T-helper 2 cell treated with Interferon-gamma antibody and Interleukin-4, amounts not matched to agents 5 μg/mL and 100 μg/mL, for 36 hours (primary cell): Measurements from ENCODE around the gene DSE.
A peak's percentile ranks its signal among the peaks of the same experiment; 100 is the strongest.

Experiments used
- DNase-seq: peaks from one replicate; pipeline ENCODE4 v3.0.0; 2021; ENCODE audit warnings: low spot score
- H3K27ac Mint-ChIP-seq: one replicate; pipeline ENCODE4 v1.8.0; 2021; ENCODE audit warnings: mild to moderate bottlenecking, mixed read lengths
- H3K27me3 Mint-ChIP-seq: one replicate; pipeline ENCODE4 v1.8.0; 2021; ENCODE audit warnings: low read depth, mixed read lengths
- H3K36me3 Mint-ChIP-seq: one replicate; pipeline ENCODE4 v1.8.0; 2021; ENCODE audit warnings: low read depth, mixed read lengths
- H3K4me1 Mint-ChIP-seq: one replicate; pipeline ENCODE4 v1.8.0; 2021; ENCODE audit warnings: low read depth, mixed read lengths
- H3K4me3 Mint-ChIP-seq: one replicate; pipeline ENCODE4 v1.8.0; 2022; ENCODE audit warnings: mild to moderate bottlenecking, moderate library complexity, mixed read lengths
- H3K9me3 Mint-ChIP-seq: one replicate; pipeline ENCODE4 v1.8.0; 2021; ENCODE audit warnings: mixed read lengths

Gene DSE

DNA sequence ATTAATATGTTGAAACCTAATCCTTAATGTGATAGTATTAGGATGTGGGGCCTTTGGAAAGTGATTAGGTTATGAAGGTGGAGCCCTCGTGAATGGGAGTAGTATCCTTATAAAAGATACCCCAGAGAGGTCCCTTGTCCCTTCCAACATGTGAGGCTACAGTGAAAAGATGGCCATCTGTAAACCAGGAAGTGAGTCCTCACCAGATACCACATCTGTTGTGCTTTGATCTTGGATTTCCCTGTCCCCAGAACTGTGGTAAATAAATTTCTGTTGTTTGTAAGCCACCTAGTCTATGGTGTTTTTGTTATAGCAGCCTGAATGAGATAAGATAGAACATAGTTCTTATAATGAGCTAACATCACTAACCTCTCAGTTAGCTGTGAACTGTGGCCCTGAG is 73.8 kb downstream of the DSE start:
- Mint-ChIP-seq H3K4me3 (no peak overlapping the region), H3K4me1 (peaks cover 24% of the 10 kb centered on the region), H3K36me3 (no peaks in the 10 kb centered on the region)

DNA sequence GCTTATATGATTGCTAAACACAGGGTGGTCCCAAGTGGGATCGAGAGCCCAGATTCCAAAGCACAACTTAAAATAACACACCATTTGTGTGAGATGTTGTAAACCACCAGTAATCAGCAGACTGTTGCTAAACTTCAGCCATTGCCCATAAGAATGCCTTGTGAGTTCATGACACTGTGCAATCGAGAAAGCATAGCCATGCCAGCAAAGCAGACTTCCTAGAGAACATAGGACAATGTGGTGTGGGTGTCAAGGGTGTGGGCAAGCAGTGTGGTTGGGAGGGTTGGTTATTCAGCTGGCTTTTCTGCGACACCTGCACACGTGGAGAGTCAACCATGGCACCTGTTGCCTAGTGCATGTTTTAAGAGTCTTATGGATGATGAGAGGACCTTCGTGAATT is 74.4 kb downstream of the DSE start:
- no peaks in the 10 kb centered on the region for H3K36me3 Mint-ChIP-seq
- H3K27me3 Mint-ChIP-seq: peaks cover 35% of the 10 kb centered on the region
- DNase-seq: no peak
- H3K4me1 Mint-ChIP-seq: peaks cover 24% of the 10 kb centered on the region
- no peaks in the 10 kb centered on the region for H3K9me3 Mint-ChIP-seq
- H3K4me3 Mint-ChIP-seq: no peak overlapping the region
- no peak overlapping the region for H3K27ac Mint-ChIP-seq

More for the DNA sequence above, 73.8 kb downstream of the DSE start:
- Mint-ChIP-seq H3K9me3 (no peaks in the 10 kb centered on the region), H3K27ac (no peak overlapping the region), H3K27me3 (peaks cover 39% of the 10 kb centered on the region)
- DNase-seq: no peak

GRCh38 chr6:116446399-116446798 is 75.7 kb downstream of the DSE start:
- Mint-ChIP-seq H3K36me3 (no peaks in the 10 kb centered on the region), H3K4me1 (peaks cover 31% of the 10 kb centered on the region), H3K27ac (no peak overlapping the region), H3K4me3 (no peak overlapping the region), H3K9me3 (no peaks in the 10 kb centered on the region), H3K27me3 (peaks cover 26% of the 10 kb centered on the region)
- DNase-seq: no peak

DNA sequence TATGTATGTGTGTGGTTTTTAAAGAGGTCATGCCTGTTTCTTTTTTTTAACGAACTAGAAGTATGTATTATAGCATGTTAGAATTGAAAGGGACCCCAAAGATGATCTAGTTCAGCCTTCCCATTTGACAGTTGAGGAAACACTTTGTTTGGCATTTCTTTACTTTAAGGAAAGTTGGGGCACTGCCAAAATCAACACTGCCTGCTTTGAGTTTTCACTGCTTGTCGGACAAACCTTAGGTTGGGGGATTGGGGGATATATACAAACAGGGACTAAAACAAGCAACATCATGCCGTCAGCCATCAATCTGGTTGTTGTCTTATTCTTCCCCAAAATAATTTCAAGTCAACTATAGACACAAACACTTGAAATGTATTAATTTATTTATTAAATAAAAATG is 76.3 kb downstream of the DSE start:
- no peak overlapping the region for H3K4me3 Mint-ChIP-seq
- no peaks in the 10 kb centered on the region for H3K36me3 Mint-ChIP-seq
- DNase-seq: no peak
- no peaks in the 10 kb centered on the region for H3K9me3 Mint-ChIP-seq
- peaks cover 33% of the 10 kb centered on the region for H3K4me1 Mint-ChIP-seq
- no peak overlapping the region for H3K27ac Mint-ChIP-seq
- H3K27me3 Mint-ChIP-seq: peaks cover 22% of the 10 kb centered on the region

GRCh38 chr6:116447496-116448011 is 76.8 kb downstream of the DSE start:
- DNase-seq: no peak
- Mint-ChIP-seq H3K36me3 (no peaks in the 10 kb centered on the region), H3K27me3 (peaks cover 17% of the 10 kb centered on the region), H3K4me1 (peaks cover 33% of the 10 kb centered on the region), H3K27ac (no peak overlapping the region), H3K9me3 (no peaks in the 10 kb centered on the region), H3K4me3 (no peak overlapping the region)

DNA sequence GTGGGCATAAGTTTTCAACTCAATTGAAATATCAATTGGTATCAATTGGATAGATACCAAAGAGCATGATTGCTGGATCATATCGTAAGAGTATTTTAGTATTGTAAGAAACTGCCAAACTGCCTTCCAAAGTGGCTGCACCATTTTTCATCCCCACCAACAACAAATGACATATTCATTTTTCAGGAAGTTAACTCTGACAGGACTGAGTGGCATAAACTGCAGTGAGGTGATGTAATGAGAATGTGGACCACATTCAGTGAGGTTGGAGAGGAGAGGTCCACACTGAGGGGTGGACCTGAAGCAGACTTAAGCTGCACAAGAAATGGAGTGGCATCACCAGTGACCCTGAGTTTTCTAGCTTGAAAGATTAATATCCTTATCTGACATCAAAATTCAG is 78.8 kb downstream of the DSE start:
- H3K9me3 Mint-ChIP-seq: no peaks in the 10 kb centered on the region
- DNase-seq: no peak
- H3K27me3 Mint-ChIP-seq: peaks cover 27% of the 10 kb centered on the region
- no peak overlapping the region for H3K4me3 Mint-ChIP-seq
- no peak overlapping the region for H3K27ac Mint-ChIP-seq
- H3K4me1 Mint-ChIP-seq: peaks cover 30% of the 10 kb centered on the region
- no peaks in the 10 kb centered on the region for H3K36me3 Mint-ChIP-seq

DNA sequence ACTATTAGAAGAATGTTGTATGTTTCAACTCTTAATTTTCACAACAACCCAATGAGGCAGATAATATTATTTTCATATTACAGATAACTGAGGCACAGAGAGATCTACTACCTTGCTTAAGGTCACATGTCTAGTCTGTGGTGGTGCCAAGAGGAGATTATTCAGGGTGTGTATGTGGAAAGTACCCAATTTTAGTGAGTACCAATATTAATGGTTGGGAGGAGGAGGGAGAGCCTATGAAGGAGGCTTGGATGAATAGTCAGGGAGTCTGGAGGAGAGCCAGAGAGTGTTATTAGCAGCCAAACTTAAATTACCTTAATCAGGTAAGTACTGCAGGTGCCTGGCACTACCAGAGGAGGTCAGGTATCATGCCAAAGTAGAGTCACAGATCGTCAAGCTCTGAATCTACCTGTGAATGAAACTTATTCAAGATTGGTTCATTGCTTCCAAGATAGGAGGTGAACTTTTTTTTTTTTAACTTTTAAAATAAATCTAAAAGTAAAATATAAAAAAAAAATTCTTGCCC is 79.5 kb downstream of the DSE start:
- Mint-ChIP-seq H3K27me3 (peaks cover 29% of the 10 kb centered on the region), H3K27ac (no peak overlapping the region)
- DNase-seq: no peak

GRCh38 chr6:116450769-116451740 is 80.3 kb downstream of the DSE start:
- Mint-ChIP-seq H3K27me3 (peaks cover 29% of the 10 kb centered on the region), H3K4me3 (no peak overlapping the region), H3K27ac (no peak overlapping the region), H3K9me3 (no peaks in the 10 kb centered on the region), H3K4me1 (peaks cover 24% of the 10 kb centered on the region), H3K36me3 (no peaks in the 10 kb centered on the region)
- DNase-seq: no peak

More for the DNA sequence above, 79.5 kb downstream of the DSE start:
- Mint-ChIP-seq H3K9me3 (no peaks in the 10 kb centered on the region), H3K36me3 (no peaks in the 10 kb centered on the region), H3K4me3 (no peak overlapping the region), H3K4me1 (peaks cover 25% of the 10 kb centered on the region)

DNA sequence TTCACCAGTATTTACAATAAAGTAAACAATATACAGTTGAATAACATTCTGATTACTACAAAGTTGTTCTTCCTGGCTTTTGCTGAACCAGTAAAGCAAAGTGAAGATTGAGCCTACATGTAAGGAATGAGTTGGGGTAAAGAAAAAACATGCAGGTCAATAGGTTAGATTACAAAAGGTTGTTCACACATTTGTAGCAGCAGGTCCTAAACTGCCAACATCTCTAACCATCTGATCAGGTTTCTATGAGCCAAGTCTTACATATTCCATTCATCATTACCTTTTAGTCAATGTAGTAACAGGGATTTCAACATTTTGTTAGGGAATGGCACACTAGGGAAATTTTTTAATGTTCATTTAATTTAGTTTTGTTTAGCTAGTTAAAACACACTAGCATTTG is 81.2 kb downstream of the DSE start:
- Mint-ChIP-seq H3K4me3 (no peak overlapping the region), H3K27me3 (peaks cover 29% of the 10 kb centered on the region), H3K27ac (no peak overlapping the region), H3K4me1 (peaks cover 29% of the 10 kb centered on the region), H3K9me3 (no peaks in the 10 kb centered on the region), H3K36me3 (no peaks in the 10 kb centered on the region)
- no peak for DNase-seq

- Mint-ChIP-seq H3K9me3 (no peaks in the 10 kb centered on the region), H3K27ac (no peak overlapping the region), H3K36me3 (no peaks in the 10 kb centered on the region), H3K4me1 (peaks cover 28% of the 10 kb centered on the region), H3K4me3 (no peak overlapping the region), H3K27me3 (peaks cover 29% of the 10 kb centered on the region)
- DNase-seq: no peak
Measured at GRCh38 chr6:116452531-116452930, 81.8 kb downstream of the DSE start.

DNA sequence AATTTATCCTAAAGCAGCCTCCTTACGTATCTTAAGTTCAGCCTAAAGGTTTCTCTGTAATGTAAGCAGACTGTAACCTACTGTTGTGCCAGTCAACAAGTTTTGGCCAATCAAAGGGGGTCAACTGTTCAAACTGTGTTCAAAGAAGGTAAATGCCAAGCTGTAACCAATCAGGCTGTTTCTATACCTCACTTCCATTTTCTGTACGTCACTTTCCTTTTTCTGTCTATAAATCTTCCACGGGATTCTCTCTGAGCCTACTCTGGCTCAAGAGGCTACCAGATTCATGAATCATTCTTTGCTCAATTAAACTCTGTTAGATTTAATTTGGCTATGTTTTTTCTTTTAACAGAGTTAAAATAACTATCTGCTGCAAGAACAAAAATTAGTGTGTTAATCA is 85.4 kb downstream of the DSE start:
- H3K4me3 Mint-ChIP-seq: no peak overlapping the region
- no peak overlapping the region for H3K27ac Mint-ChIP-seq
- no peaks in the 10 kb centered on the region for H3K9me3 Mint-ChIP-seq
- DNase-seq: no peak
- H3K4me1 Mint-ChIP-seq: peaks cover 34% of the 10 kb centered on the region
- H3K27me3 Mint-ChIP-seq: peaks cover 28% of the 10 kb centered on the region
- no peaks in the 10 kb centered on the region for H3K36me3 Mint-ChIP-seq

GRCh38 chr6:116456927-116457326 is 86.2 kb downstream of the DSE start:
- Mint-ChIP-seq H3K36me3 (peaks cover 3% of the 10 kb centered on the region), H3K4me3 (peak overlapping the region; percentile 60), H3K4me1 (peaks cover 36% of the 10 kb centered on the region), H3K27ac (no peak overlapping the region), H3K9me3 (no peaks in the 10 kb centered on the region), H3K27me3 (peaks cover 29% of the 10 kb centered on the region)
- DNase-seq: no peak

- H3K27ac Mint-ChIP-seq: no peak overlapping the region
- DNase-seq: no peak
- peaks cover 8% of the 10 kb centered on the region for H3K36me3 Mint-ChIP-seq
- peaks cover 35% of the 10 kb centered on the region for H3K27me3 Mint-ChIP-seq
- H3K9me3 Mint-ChIP-seq: no peaks in the 10 kb centered on the region
- peaks cover 41% of the 10 kb centered on the region for H3K4me1 Mint-ChIP-seq
- H3K4me3 Mint-ChIP-seq: no peak overlapping the region
Measured at GRCh38 chr6:116458264-116458663, 87.5 kb downstream of the DSE start.

- no peak overlapping the region for H3K4me3 Mint-ChIP-seq
- peaks cover 53% of the 10 kb centered on the region for H3K4me1 Mint-ChIP-seq
- no peak for DNase-seq
- no peaks in the 10 kb centered on the region for H3K9me3 Mint-ChIP-seq
- no peak overlapping the region for H3K27ac Mint-ChIP-seq
- peaks cover 30% of the 10 kb centered on the region for H3K27me3 Mint-ChIP-seq
- H3K36me3 Mint-ChIP-seq: peaks cover 14% of the 10 kb centered on the region
Measured at GRCh38 chr6:116459927-116460326, 89.2 kb downstream of the DSE start.
